Measurements from ENCODE around the gene RPS6KA5. TPM values are rescaled to one million over a fixed set of nuclear protein-coding genes. Genes with fewer than 3 reads are reported as not detected.

The RPS6KA5 gene
- total and polyA plus RNA-seq, 7 donors: 0.94 to 20.0 (median 11.5) TPM

- TF ChIP-seq CTCF (IDR thresholded peaks at IDR 0.05): no peak
- no peaks in the 10 kb centered on the region for H3K9me3 ChIP-seq
- H3K4me3 ChIP-seq: no peak overlapping the region
- no peak overlapping the region for H3K27ac ChIP-seq
- WGBS, 3 donors: 53 to 61% (median 60%) methylated on average over 2 of the region's 2 CpGs
- ATAC-seq (no peak), DNase-seq (no peak)
- no peaks in the 10 kb centered on the region for H3K36me3 ChIP-seq (ENCODE audit: insufficient read depth in 1 of 2, low read depth in 1 of 2)
- intact Hi-C loops (cut with DNase I): no loop called here
- H3K4me1 ChIP-seq: no peaks in the 10 kb centered on the region
- H3K27me3 ChIP-seq (ENCODE audit: insufficient read depth in 3 of 3, low read length in 2 of 3): no peaks in the 10 kb centered on the region
Measured at GRCh38 chr14:91084516-91084915, 24.1 kb upstream of the RPS6KA5 start.

- Histone ChIP-seq H3K9me3 (no peaks in the 10 kb centered on the region), H3K27me3 (ENCODE audit: insufficient read depth in 3 of 3, low read length in 2 of 3) (no peaks in the 10 kb centered on the region), H3K27ac (no peak overlapping the region), H3K4me1 (no peaks in the 10 kb centered on the region), H3K36me3 (ENCODE audit: insufficient read depth in 1 of 2, low read depth in 1 of 2) (no peaks in the 10 kb centered on the region), H3K4me3 (no peak overlapping the region)
- 81 to 97% (median 89%) methylated on average over 3 of the region's 3 CpGs for WGBS, 3 donors
- ATAC-seq: no peak
- DNase-seq: no peak
- no peak for TF ChIP-seq CTCF (IDR thresholded peaks at IDR 0.05)
- intact Hi-C loops (cut with DNase I): no loop called here
Measured at GRCh38 chr14:91082282-91082681, 21.8 kb upstream of the RPS6KA5 start.

GRCh38 chr14:91080071-91080470 lies 19.6 kb upstream of the RPS6KA5 start:
- WGBS, 3 donors: 95 to 98% (median 96%) methylated on average over 6 of the region's 6 CpGs
- H3K9me3 ChIP-seq: no peaks in the 10 kb centered on the region
- ATAC-seq: no peak

GRCh38 chr14:91078095-91078737 lies 17.8 kb upstream of the RPS6KA5 start:
- TF ChIP-seq CTCF (IDR thresholded peaks at IDR 0.05): no peak
- no peaks in the 10 kb centered on the region for H3K27me3 ChIP-seq (ENCODE audit: insufficient read depth in 3 of 3, low read length in 2 of 3)
- intact Hi-C loops (cut with DNase I): no loop called here
- 95 to 96% (median 96%) methylated on average over 9 of the region's 9 CpGs for WGBS, 3 donors
- no peak overlapping the region for H3K27ac ChIP-seq
- H3K4me3 ChIP-seq: no peak overlapping the region
- no peak for ATAC-seq
- no peaks in the 10 kb centered on the region for H3K4me1 ChIP-seq
- H3K36me3 ChIP-seq (ENCODE audit: insufficient read depth in 1 of 2, low read depth in 1 of 2): no peaks in the 10 kb centered on the region
- DNase-seq: no peak
- H3K9me3 ChIP-seq: no peaks in the 10 kb centered on the region

More at GRCh38 chr14:91080071-91080470, 19.6 kb upstream of the RPS6KA5 start:
- Histone ChIP-seq H3K4me3 (no peak overlapping the region), H3K27me3 (ENCODE audit: insufficient read depth in 3 of 3, low read length in 2 of 3) (no peaks in the 10 kb centered on the region), H3K27ac (no peak overlapping the region), H3K36me3 (ENCODE audit: insufficient read depth in 1 of 2, low read depth in 1 of 2) (no peaks in the 10 kb centered on the region), H3K4me1 (no peaks in the 10 kb centered on the region)
- no peak for DNase-seq
- intact Hi-C loops (cut with DNase I): no loop called here
- TF ChIP-seq CTCF (IDR thresholded peaks at IDR 0.05): no peak

GRCh38 chr14:91075553-91075952 lies 15.1 kb upstream of the RPS6KA5 start:
- WGBS, 3 donors: 89 to 94% (median 92%) methylated on average over 5 of the region's 5 CpGs
- no peak for DNase-seq
- Histone ChIP-seq H3K27me3 (ENCODE audit: insufficient read depth in 3 of 3, low read length in 2 of 3) (no peaks in the 10 kb centered on the region), H3K4me1 (no peaks in the 10 kb centered on the region), H3K9me3 (no peaks in the 10 kb centered on the region), H3K4me3 (no peak overlapping the region), H3K27ac (no peak overlapping the region), H3K36me3 (ENCODE audit: insufficient read depth in 1 of 2, low read depth in 1 of 2) (no peaks in the 10 kb centered on the region)
- ATAC-seq: no peak
- TF ChIP-seq CTCF (IDR thresholded peaks at IDR 0.05): no peak
- intact Hi-C loops (cut with DNase I): no loop called here
